Measurements from ENCODE around the gene ELOVL5.

GRCh38 chr6:53391170-53391569 lies 42.4 kb upstream of the ELOVL5 start:
- TF ChIP-seq CTCF (IDR thresholded peaks at IDR 0.05) (no peak), POLR2A (IDR thresholded peaks at IDR 0.05) (no peak), POLR2AphosphoS5 (IDR thresholded peaks at IDR 0.05) (no peak), EP300 (IDR thresholded peaks at IDR 0.05; ENCODE audit: low read depth) (no peak)
